Measurements from ENCODE around the gene CNPY1. TPM values are rescaled to one million over a fixed set of nuclear protein-coding genes. Genes with fewer than 3 reads are reported as not detected.

Gene CNPY1
- total and polyA plus RNA-seq, 2 of the 8 experiments (the other 6 are each of a cell fraction or from before 2014, with no cell fraction given), result not detected

DNA sequence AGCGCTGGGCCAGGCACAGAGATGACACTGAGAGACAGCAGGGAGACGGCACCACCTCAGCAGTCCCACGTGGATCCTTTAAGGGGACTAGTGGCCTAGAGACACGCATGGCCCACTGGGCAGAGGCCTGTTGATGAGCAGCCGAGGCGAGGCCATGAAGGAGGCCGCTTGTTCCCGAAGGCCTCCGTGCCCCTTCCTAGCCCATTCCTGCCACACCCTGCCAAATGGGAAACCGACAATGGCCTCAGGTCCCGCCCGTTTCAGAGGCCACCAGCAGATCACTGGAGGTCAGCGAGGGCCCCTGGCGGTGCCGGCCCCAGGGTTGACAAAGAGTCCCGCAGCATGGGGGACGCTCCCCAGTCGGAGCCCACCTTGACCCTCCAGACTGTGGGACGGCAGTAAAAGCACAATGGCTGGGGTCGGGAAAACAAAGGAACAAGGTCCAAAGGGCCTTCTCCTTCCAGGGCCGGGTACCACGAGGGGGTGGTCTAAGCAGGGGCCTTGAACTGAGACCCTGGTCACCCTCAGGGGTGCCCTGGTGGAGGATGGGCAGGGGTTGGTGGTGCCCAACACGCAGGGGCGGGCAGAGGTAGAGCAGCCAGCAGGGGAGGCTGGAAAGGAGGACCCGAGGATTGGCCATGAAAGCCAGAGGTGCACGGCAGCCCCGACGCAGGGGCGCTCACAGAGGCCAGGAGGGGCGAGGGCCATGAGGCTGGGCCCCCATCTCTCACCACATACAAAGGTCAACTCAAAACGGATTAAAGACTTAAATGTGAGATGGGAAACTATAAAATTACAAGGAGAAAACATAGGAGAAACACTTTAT lies 19.9 kb upstream of the CNPY1 start:
- no peak overlapping the region for H3K14ac ChIP-seq (ENCODE audit: insufficient read length)
- no peak overlapping the region for H3K56ac ChIP-seq (replicated peaks; ENCODE audit: insufficient read length, low read depth, low read length)
- no peak overlapping the region for H3K27ac ChIP-seq (ENCODE audit: low read depth, low read length)
- H3K27me3 ChIP-seq (replicated peaks in 1 of 4; ENCODE audit: control insufficient read depth in 3 of 4, extremely low read depth in 1 of 4, insufficient read depth in 3 of 4, low read length in 3 of 4), result no peaks in the 10 kb centered on the region
- H3K4ac ChIP-seq (replicated peaks; ENCODE audit: insufficient read length, low read depth, low read length), result no peak overlapping the region
- H4K8ac ChIP-seq (ENCODE audit: extremely low read depth, insufficient read depth, low read length), result no peak overlapping the region
- FAIRE-seq, result no peak
- no peaks in the 10 kb centered on the region for H3K79me2 ChIP-seq (ENCODE audit: control insufficient read depth in 1 of 2, insufficient read depth in 2 of 2, low read length in 2 of 2)
- H2BK12ac ChIP-seq (ENCODE audit: low read depth, low read length), result no peak overlapping the region
- ChIA-PET POLR2A (ENCODE audit: partially characterized antibody) (no interaction called here), CTCF (ENCODE audit: partially characterized antibody) (no interaction called here)
- DNase-seq (ENCODE audit: low read depth in 1 of 2, low spot score in 2 of 2), result no peak
- no peaks in the 10 kb centered on the region; the same call in 1 of the 2 replicates for H3K79me1 ChIP-seq (ENCODE audit: low read depth, low read length)
- H3K9ac ChIP-seq (replicated peaks in 1 of 4; ENCODE audit: extremely low read depth in 1 of 4, low read depth in 3 of 4, low read length in 3 of 4), result no peak overlapping the region
- H2BK15ac ChIP-seq (ENCODE audit: low read length), result no peak overlapping the region
- H4K5ac ChIP-seq (ENCODE audit: insufficient read length, low read depth, low read length), result no peak overlapping the region
- no peak overlapping the region for H2BK20ac ChIP-seq (ENCODE audit: low read length)
- no peak overlapping the region for H4K91ac ChIP-seq (replicated peaks; ENCODE audit: insufficient read length, low read length)
- H2BK5ac ChIP-seq (ENCODE audit: low read depth, low read length), result no peak overlapping the region
- H2BK120ac ChIP-seq (replicated peaks; ENCODE audit: low read depth, low read length), result no peak overlapping the region
- peaks cover 0 to 6% (median 1%) of the 10 kb centered on the region in 4 experiments; a peak in 3 of 7 replicates for H3K4me1 ChIP-seq (replicated peaks in 1 of 4; ENCODE audit: control insufficient read depth in 3 of 4, insufficient read depth in 4 of 4, low read length in 3 of 4)
- no peak overlapping the region for H3K4me2 ChIP-seq (ENCODE audit: insufficient read depth in 1 of 2, low read depth in 2 of 2, low read length in 2 of 2)
- no peaks in the 10 kb centered on the region for H3K9me3 ChIP-seq (ENCODE audit: insufficient read depth in 2 of 2, low read depth in 1 of 2, low read length in 1 of 2)
- no peak overlapping the region for H3K18ac ChIP-seq (ENCODE audit: extremely low read depth, low read length)
- H4K20me1 ChIP-seq (replicated peaks in 1 of 2; ENCODE audit: control insufficient read depth in 1 of 2, insufficient read depth in 2 of 2, low read length in 2 of 2), result no peaks in the 10 kb centered on the region
- H3K23me2 ChIP-seq (ENCODE audit: low read depth, low read length), result no peaks in the 10 kb centered on the region
- no peak overlapping the region for H3K4me3 ChIP-seq (ENCODE audit: extremely low read depth in 1 of 4, insufficient read depth in 2 of 4, low read depth in 3 of 4, low read length in 4 of 4)
- no peaks in the 10 kb centered on the region for H3K36me3 ChIP-seq (ENCODE audit: control insufficient read depth in 2 of 4, insufficient read depth in 4 of 4, low read length in 3 of 4)
- H2AFZ ChIP-seq (ENCODE audit: low read length), result no peak overlapping the region
- 87% methylated on average over 28 of the region's 31 CpGs; no CpG with 5 or more reads in 1 of the 2 experiments for WGBS, 2 experiments (ENCODE audit: extremely low coverage in 1 of 2, insufficient coverage in 1 of 2, insufficient read length in 1 of 2, insufficient replicate concordance in 2 of 2, low coverage in 1 of 2, low lambda C conversion rate in 2 of 2, missing lambda C conversion rate in 1 of 2)
- no peak overlapping the region for H2AK5ac ChIP-seq (ENCODE audit: low read depth, low read length)
- H3K23ac ChIP-seq (ENCODE audit: insufficient read length), result no peak overlapping the region
- TF ChIP-seq BCL11A (IDR thresholded peaks at IDR 0.05; ENCODE audit: low read depth in 2 of 2, low read length in 2 of 2), result no peak

Measured in H1 (cell line).